Caki2 (cell line): ENCODE data around the gene CCDC85B. TPM values are rescaled to one million over a fixed set of nuclear protein-coding genes. Genes with fewer than 3 reads are reported as not detected.

Experiments used
- total RNA-seq: library from RNA; depleted of rRNA; stranded (reverse); fragments of >200 nt; shearing (Covaris generic); gene quantifications from 2 replicates; pipeline ENCODE4 v1.2.3, GENCODE V29; 2014; ENCODE audit warnings: low replicate concordance; rRNA removed

The CCDC85B gene
- total RNA-seq, 1 experiment from 2014 or later, result 121 TPM

Other genes with a start within 250 kb of the CCDC85B start
- 36.3 and 49.7 TPM in 2 replicates for gene RELA, start 227.8 kb upstream of the CCDC85B start, total RNA-seq
- gene KAT5, start 178.4 kb upstream of the CCDC85B start, total RNA-seq, result 43.6 and 71.0 TPM in 2 replicates
- gene RNASEH2C, start 169.9 kb upstream of the CCDC85B start, total RNA-seq, result 19.0 and 29.2 TPM in 2 replicates
- 7.2 and 7.9 TPM in 2 replicates for gene AP5B1, start 109.7 kb upstream of the CCDC85B start, total RNA-seq
- not detected in 2 replicates for gene OVOL1, start 103.6 kb upstream of the CCDC85B start, total RNA-seq
- gene SNX32, start 56.7 kb upstream of the CCDC85B start, total RNA-seq, result not detected in 2 replicates
- 1,200 and 1,265 TPM in 2 replicates for gene CFL1, start 32.5 kb upstream of the CCDC85B start, total RNA-seq
- 69.0 and 76.8 TPM in 2 replicates for gene MUS81, start 30.2 kb upstream of the CCDC85B start, total RNA-seq
- 0.75 and 5.2 TPM in 2 replicates for gene EFEMP2, start 17.9 kb upstream of the CCDC85B start, total RNA-seq
- gene CTSW, start 10.8 kb upstream of the CCDC85B start, total RNA-seq, result not detected in 2 replicates
- gene FIBP, start 2.2 kb upstream of the CCDC85B start, total RNA-seq, result 61.1 and 89.5 TPM in 2 replicates
- gene FOSL1, start 9.7 kb downstream of the CCDC85B start, total RNA-seq, result 67.3 and 80.4 TPM in 2 replicates
- 12.7 and 36.3 TPM in 2 replicates for gene C11orf68, start 28.4 kb downstream of the CCDC85B start, total RNA-seq
- gene DRAP1, start 28.8 kb downstream of the CCDC85B start, total RNA-seq, result 212 and 270 TPM in 2 replicates
- not detected in 2 replicates for gene TSGA10IP, start 54.8 kb downstream of the CCDC85B start, total RNA-seq
- gene SART1, start 71.1 kb downstream of the CCDC85B start, total RNA-seq, result 28.1 and 68.3 TPM in 2 replicates
- 35.4 and 53.9 TPM in 2 replicates for gene EIF1AD, start 111.5 kb downstream of the CCDC85B start, total RNA-seq
- gene BANF1, start 111.8 kb downstream of the CCDC85B start, total RNA-seq, result 361 and 387 TPM in 2 replicates
- not detected in 2 replicates for gene CST6, start 121.3 kb downstream of the CCDC85B start, total RNA-seq
- 0.67 and 2.8 TPM in 2 replicates for gene CATSPER1, start 135.8 kb downstream of the CCDC85B start, total RNA-seq
- gene GAL3ST3, start 158.5 kb downstream of the CCDC85B start, total RNA-seq, result not detected in 2 replicates
- gene SF3B2, start 161.7 kb downstream of the CCDC85B start, total RNA-seq, result 191 and 216 TPM in 2 replicates
- 4.2 and 15.9 TPM in 2 replicates for gene PACS1, start 179.6 kb downstream of the CCDC85B start, total RNA-seq